ENCODE data around the gene BTN1A1.
"Not testable (repeated sequence)": the region's sequence is repeated elsewhere in the genome, so short reads cannot be mapped to it uniquely, and the experiment has no call there.

BTN1A1 gene

GRCh38 chr6:26500102-26500501 lies at the start of gene BTN1A1:
Gene BTN1A1, plus strand, starts transcription at chr6:26500303. Its CDS starts 984 bp downstream, at chr6:26501287.
- no peak for DNase-seq (ENCODE audit: low read depth)

- peak; percentile 23 for DNase-seq (ENCODE audit: low read depth)
Measured at GRCh38 chr6:26452631-26453235, 47.4 kb upstream of the BTN1A1 start.

GRCh38 chr6:26454631-26455030 lies 45.5 kb upstream of the BTN1A1 start:
- peak; percentile 32 for DNase-seq (ENCODE audit: low read depth)

GRCh38 chr6:26455357-26455970 lies 44.6 kb upstream of the BTN1A1 start:
- no peak for DNase-seq (ENCODE audit: low read depth)

- no peak for DNase-seq (ENCODE audit: low read depth)
Measured at GRCh38 chr6:26457264-26457805, 42.8 kb upstream of the BTN1A1 start.

GRCh38 chr6:26457806-26458688 lies 42.1 kb upstream of the BTN1A1 start, which contains the start of gene BTN2A1:
Gene BTN2A1, plus strand, starts transcription at chr6:26457955. Its CDS starts 682 bp downstream, at chr6:26458637.
- peak; percentile 95 for DNase-seq (ENCODE audit: low read depth)

GRCh38 chr6:26459023-26459810 lies 40.9 kb upstream of the BTN1A1 start:
- DNase-seq (ENCODE audit: low read depth): no peak

- not testable (repeated sequence) for DNase-seq (ENCODE audit: low read depth)
Measured at GRCh38 chr6:26461353-26461752, 38.8 kb upstream of the BTN1A1 start.

GRCh38 chr6:26464014-26464413 lies 36.1 kb upstream of the BTN1A1 start:
- DNase-seq (ENCODE audit: low read depth): no peak

- no peak for DNase-seq (ENCODE audit: low read depth)
Measured at GRCh38 chr6:26464416-26465131, 35.5 kb upstream of the BTN1A1 start.

GRCh38 chr6:26465776-26466175 lies 34.3 kb upstream of the BTN1A1 start:
- no peak for DNase-seq (ENCODE audit: low read depth)

- DNase-seq (ENCODE audit: low read depth): no peak
Measured at GRCh38 chr6:26468829-26469228, 31.3 kb upstream of the BTN1A1 start.

GRCh38 chr6:26470643-26471042 lies 29.5 kb upstream of the BTN1A1 start:
- no peak for DNase-seq (ENCODE audit: low read depth)

GRCh38 chr6:26471970-26472369 lies 28.1 kb upstream of the BTN1A1 start:
- DNase-seq (ENCODE audit: low read depth): no peak

- no peak for DNase-seq (ENCODE audit: low read depth)
Measured at GRCh38 chr6:26472549-26473290, 27.4 kb upstream of the BTN1A1 start.

GRCh38 chr6:26473429-26473757 lies 26.7 kb upstream of the BTN1A1 start:
- DNase-seq (ENCODE audit: low read depth): no peak

- DNase-seq (ENCODE audit: low read depth): peak; percentile 98
Measured at GRCh38 chr6:26473758-26474438, 26.2 kb upstream of the BTN1A1 start.

GRCh38 chr6:26474439-26474881 lies 25.6 kb upstream of the BTN1A1 start:
- no peak for DNase-seq (ENCODE audit: low read depth)

- peak; percentile 48 for DNase-seq (ENCODE audit: low read depth)
Measured at GRCh38 chr6:26475823-26476729, 24.0 kb upstream of the BTN1A1 start.
